HG03442 (cell line): Measurements from ENCODE around the gene ZNHIT3.
"Not testable (repeated sequence)": the region's sequence is repeated elsewhere in the genome, so short reads cannot be mapped to it uniquely, and the experiment has no call there.

ENCODE experiments used
- ATAC-seq: cut with Tn5 transposase; IDR thresholded peaks from one replicate; pipeline ENCODE4 v1.9.1; 2021; ENCODE audit warnings: mild to moderate bottlenecking, moderate library complexity; ENCODE audit not compliant: unreplicated experiment

ZNHIT3 gene

GRCh38 chr17:36482611-36483504 is 3.6 kb upstream of the ZNHIT3 start:
- peak; percentile 40 for ATAC-seq

- not testable (repeated sequence) for ATAC-seq
Measured at GRCh38 chr17:36484021-36484420, 2.5 kb upstream of the ZNHIT3 start.

- no peak for ATAC-seq
Measured at GRCh38 chr17:36485027-36485426, 1.5 kb upstream of the ZNHIT3 start.

- ATAC-seq, result no peak
Measured at GRCh38 chr17:36485805-36486203, 677 bp upstream of the ZNHIT3 start.

- no peak for ATAC-seq
Measured at GRCh38 chr17:36493956-36494355, 7.5 kb downstream of the ZNHIT3 start.

GRCh38 chr17:36494674-36495073 is 8.2 kb downstream of the ZNHIT3 start:
- no peak for ATAC-seq

GRCh38 chr17:36495076-36495578 is 8.6 kb downstream of the ZNHIT3 start:
- ATAC-seq, result no peak

GRCh38 chr17:36496018-36496789 is 9.7 kb downstream of the ZNHIT3 start:
- no peak for ATAC-seq

- ATAC-seq, result no peak
Measured at GRCh38 chr17:36498155-36498554, 11.7 kb downstream of the ZNHIT3 start.

- no peak for ATAC-seq
Measured at GRCh38 chr17:36498560-36499300, 12.2 kb downstream of the ZNHIT3 start.

- ATAC-seq, result no peak
Measured at GRCh38 chr17:36500745-36501225, 14.3 kb downstream of the ZNHIT3 start.

GRCh38 chr17:36501351-36501750 is 14.9 kb downstream of the ZNHIT3 start:
- ATAC-seq, result no peak

- ATAC-seq, result no peak
Measured at GRCh38 chr17:36501963-36502362, 15.5 kb downstream of the ZNHIT3 start.

- ATAC-seq, result no peak
Measured at GRCh38 chr17:36503456-36504155, 17.1 kb downstream of the ZNHIT3 start.

GRCh38 chr17:36504156-36504545 is 17.7 kb downstream of the ZNHIT3 start:
- no peak for ATAC-seq

GRCh38 chr17:36505171-36505570 is 18.7 kb downstream of the ZNHIT3 start:
- no peak for ATAC-seq

- no peak for ATAC-seq
Measured at GRCh38 chr17:36506249-36506826, 19.9 kb downstream of the ZNHIT3 start.

GRCh38 chr17:36506831-36507230 is 20.4 kb downstream of the ZNHIT3 start:
- no peak for ATAC-seq

- ATAC-seq, result no peak
Measured at GRCh38 chr17:36507266-36507665, 20.8 kb downstream of the ZNHIT3 start.

- ATAC-seq, result not testable (repeated sequence)
Measured at GRCh38 chr17:36508439-36508838, 22.0 kb downstream of the ZNHIT3 start.
